ENCODE measurements around the gene CT45A8. TPM values are rescaled to one million over a fixed set of nuclear protein-coding genes. Genes with fewer than 3 reads are reported as not detected.
"Not testable (repeated sequence)": the region's sequence is repeated elsewhere in the genome, so short reads cannot be mapped to it uniquely, and the experiment has no call there.

The CT45A8 gene
- not detected for total RNA-seq

GRCh38 chrX:135854438-135854837, at the start of gene CT45A8:
TSS of gene CT45A8 (minus strand) at chrX:135854538. CDS start at chrX:135850783, 3,755 bp downstream.
- H3K27ac ChIP-seq (ENCODE audit: low read depth, low read length); H3K9ac ChIP-seq (ENCODE audit: low read depth in 1 of 3, low read length in 3 of 3); H3K9me3 ChIP-seq (ENCODE audit: control insufficient read depth in 3 of 3, low read length in 3 of 3): not testable (repeated sequence)

GRCh38 chrX:135893294-135893817, 39.0 kb upstream of the CT45A8 start, which contains the start of the genes CT45A10 and SAGE1:
TSS of gene CT45A10 (minus strand) at chrX:135893444. CDS start at chrX:135885344, 8,100 bp downstream.
TSS of gene SAGE1 (plus strand) at chrX:135893716. CDS start at chrX:135896243, 2,527 bp downstream.
- peaks cover 0 to 3% (median 0%) of the 10 kb centered on the region in 3 donors for H3K9me3 ChIP-seq (ENCODE audit: control insufficient read depth in 3 of 3, low read length in 3 of 3)
- no peak within 1 kb of the TSS for H3K4me3 ChIP-seq (ENCODE audit: low read length in 3 of 3)
- H3K27ac ChIP-seq (ENCODE audit: low read depth, low read length) = no peak within 1 kb of the TSS
- no peaks in the 10 kb centered on the region for H3K4me1 ChIP-seq (ENCODE audit: control insufficient read depth in 3 of 3, insufficient read depth in 3 of 3, low read length in 3 of 3)
- H3K36me3 ChIP-seq (ENCODE audit: control insufficient read depth in 3 of 3, insufficient read depth in 3 of 3, low read length in 3 of 3) = no peaks in the 10 kb centered on the region
- no peaks in the 10 kb centered on the region for H3K27me3 ChIP-seq (ENCODE audit: control insufficient read depth in 3 of 3, insufficient read depth in 3 of 3, low read length in 3 of 3)
- no peak within 1 kb of the TSS for H3K9ac ChIP-seq (ENCODE audit: low read depth in 1 of 3, low read length in 3 of 3)

More at GRCh38 chrX:135854438-135854837, at the start of gene CT45A8:
- H3K27me3 ChIP-seq (ENCODE audit: control insufficient read depth in 3 of 3, insufficient read depth in 3 of 3, low read length in 3 of 3); H3K4me1 ChIP-seq (ENCODE audit: control insufficient read depth in 3 of 3, insufficient read depth in 3 of 3, low read length in 3 of 3); H3K36me3 ChIP-seq (ENCODE audit: control insufficient read depth in 3 of 3, insufficient read depth in 3 of 3, low read length in 3 of 3); H3K4me3 ChIP-seq (ENCODE audit: low read length in 3 of 3): not testable (repeated sequence)

- Histone ChIP-seq H3K27ac (ENCODE audit: low read depth, low read length) (no peak overlapping the region), H3K9me3 (ENCODE audit: control insufficient read depth in 3 of 3, low read length in 3 of 3) (peaks cover 0 to 3% (median 0%) of the 10 kb centered on the region in 3 donors), H3K4me1 (ENCODE audit: control insufficient read depth in 3 of 3, insufficient read depth in 3 of 3, low read length in 3 of 3) (no peaks in the 10 kb centered on the region), H3K9ac (ENCODE audit: low read depth in 1 of 3, low read length in 3 of 3) (no peak overlapping the region), H3K4me3 (ENCODE audit: low read length in 3 of 3) (no peak overlapping the region), H3K27me3 (ENCODE audit: control insufficient read depth in 3 of 3, insufficient read depth in 3 of 3, low read length in 3 of 3) (no peaks in the 10 kb centered on the region), H3K36me3 (ENCODE audit: control insufficient read depth in 3 of 3, insufficient read depth in 3 of 3, low read length in 3 of 3) (no peaks in the 10 kb centered on the region)
Observed at GRCh38 chrX:135892781-135893180, 38.4 kb upstream of the CT45A8 start.

GRCh38 chrX:135890087-135890585, 35.8 kb upstream of the CT45A8 start:
- H3K4me1 ChIP-seq (ENCODE audit: control insufficient read depth in 3 of 3, insufficient read depth in 3 of 3, low read length in 3 of 3) = no peaks in the 10 kb centered on the region
- no peak overlapping the region for H3K9ac ChIP-seq (ENCODE audit: low read depth in 1 of 3, low read length in 3 of 3)
- no peaks in the 10 kb centered on the region for H3K27me3 ChIP-seq (ENCODE audit: control insufficient read depth in 3 of 3, insufficient read depth in 3 of 3, low read length in 3 of 3)
- H3K27ac ChIP-seq (ENCODE audit: low read depth, low read length) = no peak overlapping the region
- H3K4me3 ChIP-seq (ENCODE audit: low read length in 3 of 3) = no peak overlapping the region
- H3K9me3 ChIP-seq (ENCODE audit: control insufficient read depth in 3 of 3, low read length in 3 of 3) = peaks cover 0 to 3% (median 0%) of the 10 kb centered on the region in 3 donors
- no peaks in the 10 kb centered on the region for H3K36me3 ChIP-seq (ENCODE audit: control insufficient read depth in 3 of 3, insufficient read depth in 3 of 3, low read length in 3 of 3)

GRCh38 chrX:135888976-135889375, 34.6 kb upstream of the CT45A8 start:
- H3K27me3 ChIP-seq (ENCODE audit: control insufficient read depth in 3 of 3, insufficient read depth in 3 of 3, low read length in 3 of 3); H3K4me1 ChIP-seq (ENCODE audit: control insufficient read depth in 3 of 3, insufficient read depth in 3 of 3, low read length in 3 of 3); H3K9ac ChIP-seq (ENCODE audit: low read depth in 1 of 3, low read length in 3 of 3); H3K27ac ChIP-seq (ENCODE audit: low read depth, low read length); H3K4me3 ChIP-seq (ENCODE audit: low read length in 3 of 3); H3K9me3 ChIP-seq (ENCODE audit: control insufficient read depth in 3 of 3, low read length in 3 of 3); H3K36me3 ChIP-seq (ENCODE audit: control insufficient read depth in 3 of 3, insufficient read depth in 3 of 3, low read length in 3 of 3): not testable (repeated sequence)

GRCh38 chrX:135888230-135888629, 33.9 kb upstream of the CT45A8 start:
- not testable (repeated sequence) for H3K9ac ChIP-seq (ENCODE audit: low read depth in 1 of 3, low read length in 3 of 3); H3K27ac ChIP-seq (ENCODE audit: low read depth, low read length); H3K4me3 ChIP-seq (ENCODE audit: low read length in 3 of 3); H3K36me3 ChIP-seq (ENCODE audit: control insufficient read depth in 3 of 3, insufficient read depth in 3 of 3, low read length in 3 of 3); H3K27me3 ChIP-seq (ENCODE audit: control insufficient read depth in 3 of 3, insufficient read depth in 3 of 3, low read length in 3 of 3); H3K9me3 ChIP-seq (ENCODE audit: control insufficient read depth in 3 of 3, low read length in 3 of 3); H3K4me1 ChIP-seq (ENCODE audit: control insufficient read depth in 3 of 3, insufficient read depth in 3 of 3, low read length in 3 of 3)

GRCh38 chrX:135882741-135883140, 28.4 kb upstream of the CT45A8 start:
- H3K9ac ChIP-seq (ENCODE audit: low read depth in 1 of 3, low read length in 3 of 3); H3K27ac ChIP-seq (ENCODE audit: low read depth, low read length); H3K4me3 ChIP-seq (ENCODE audit: low read length in 3 of 3); H3K36me3 ChIP-seq (ENCODE audit: control insufficient read depth in 3 of 3, insufficient read depth in 3 of 3, low read length in 3 of 3); H3K4me1 ChIP-seq (ENCODE audit: control insufficient read depth in 3 of 3, insufficient read depth in 3 of 3, low read length in 3 of 3); H3K9me3 ChIP-seq (ENCODE audit: control insufficient read depth in 3 of 3, low read length in 3 of 3); H3K27me3 ChIP-seq (ENCODE audit: control insufficient read depth in 3 of 3, insufficient read depth in 3 of 3, low read length in 3 of 3): not testable (repeated sequence)

GRCh38 chrX:135871712-135872111, 17.4 kb upstream of the CT45A8 start, which contains the start of gene CT45A9:
TSS of gene CT45A9 (minus strand) at chrX:135871812. CDS start at chrX:135868061, 3,751 bp downstream.
- not testable (repeated sequence) for H3K36me3 ChIP-seq (ENCODE audit: control insufficient read depth in 3 of 3, insufficient read depth in 3 of 3, low read length in 3 of 3); H3K27me3 ChIP-seq (ENCODE audit: control insufficient read depth in 3 of 3, insufficient read depth in 3 of 3, low read length in 3 of 3); H3K9me3 ChIP-seq (ENCODE audit: control insufficient read depth in 3 of 3, low read length in 3 of 3); H3K4me1 ChIP-seq (ENCODE audit: control insufficient read depth in 3 of 3, insufficient read depth in 3 of 3, low read length in 3 of 3); H3K9ac ChIP-seq (ENCODE audit: low read depth in 1 of 3, low read length in 3 of 3); H3K27ac ChIP-seq (ENCODE audit: low read depth, low read length); H3K4me3 ChIP-seq (ENCODE audit: low read length in 3 of 3)

GRCh38 chrX:135837180-135837579, 17.2 kb downstream of the CT45A8 start, which contains the start of gene CT45A7:
TSS of gene CT45A7 (minus strand) at chrX:135837280. CDS start at chrX:135833533, 3,747 bp downstream.
- H3K9ac ChIP-seq (ENCODE audit: low read depth in 1 of 3, low read length in 3 of 3); H3K36me3 ChIP-seq (ENCODE audit: control insufficient read depth in 3 of 3, insufficient read depth in 3 of 3, low read length in 3 of 3); H3K4me1 ChIP-seq (ENCODE audit: control insufficient read depth in 3 of 3, insufficient read depth in 3 of 3, low read length in 3 of 3); H3K9me3 ChIP-seq (ENCODE audit: control insufficient read depth in 3 of 3, low read length in 3 of 3); H3K27ac ChIP-seq (ENCODE audit: low read depth, low read length); H3K4me3 ChIP-seq (ENCODE audit: low read length in 3 of 3); H3K27me3 ChIP-seq (ENCODE audit: control insufficient read depth in 3 of 3, insufficient read depth in 3 of 3, low read length in 3 of 3): not testable (repeated sequence)

- not testable (repeated sequence) for H3K4me3 ChIP-seq (ENCODE audit: low read length in 3 of 3); H3K9ac ChIP-seq (ENCODE audit: low read depth in 1 of 3, low read length in 3 of 3); H3K9me3 ChIP-seq (ENCODE audit: control insufficient read depth in 3 of 3, low read length in 3 of 3); H3K27ac ChIP-seq (ENCODE audit: low read depth, low read length); H3K27me3 ChIP-seq (ENCODE audit: control insufficient read depth in 3 of 3, insufficient read depth in 3 of 3, low read length in 3 of 3); H3K36me3 ChIP-seq (ENCODE audit: control insufficient read depth in 3 of 3, insufficient read depth in 3 of 3, low read length in 3 of 3); H3K4me1 ChIP-seq (ENCODE audit: control insufficient read depth in 3 of 3, insufficient read depth in 3 of 3, low read length in 3 of 3)
Observed at GRCh38 chrX:135819912-135820311, 34.4 kb downstream of the CT45A8 start, which contains the start of gene CT45A2. TSS of gene CT45A2 (minus strand) at chrX:135820012. CDS start at chrX:135816265, 3,747 bp downstream.
